H1 (cell line): ENCODE data around the gene MT1H. TPM values are rescaled to one million over a fixed set of nuclear protein-coding genes. Genes with fewer than 3 reads are reported as not detected.

Experiments used
- CTCF ChIA-PET: fragments of 300-600 bp; sonication (Branson Sonifier 250); formaldehyde crosslinking; loops from one replicate; lab custom pipeline; 2021; ENCODE audit not compliant: partially characterized antibody; lab: Charles Lee
- POLR2A ChIA-PET: fragments of 300-600 bp; sonication (Branson Sonifier 250); formaldehyde crosslinking; loops from one replicate; lab custom pipeline; 2021; ENCODE audit warnings: inconsistent platforms; ENCODE audit not compliant: partially characterized antibody; lab: Charles Lee
- DNase-seq, 2 experiments: peaks; one replicate each; pipeline versions ENCODE4 v3.0.0 to v3.0.0-alpha.2; 2010 to 2022; ENCODE audit warnings: low spot score in 2 of 2, low read depth in 1 of 2, mixed read lengths in 1 of 2
- FAIRE-seq: peaks from 2 replicates; lab custom pipeline; 2011; peaks lifted over from hg19 to GRCh38; lab: Jason Lieb, UNC
- H2AFZ ChIP-seq: 2 replicates; pipeline ENCODE4 v1.8.1; 2012; ENCODE audit warnings: low read length, inconsistent platforms
- H2AK5ac ChIP-seq: 2 replicates; pipeline ENCODE4 v1.6.1; 2013; ENCODE audit warnings: low read depth, low read length
- H2BK120ac ChIP-seq: replicated peaks from 2 replicates; pipeline ENCODE3; 2013; ENCODE audit warnings: low read depth, low read length, inconsistent platforms
- H2BK12ac ChIP-seq: 2 replicates; pipeline ENCODE4 v1.6.1; 2013; ENCODE audit warnings: low read depth, low read length
- H2BK15ac ChIP-seq: 2 replicates; pipeline ENCODE4 v1.6.1; 2013; ENCODE audit warnings: low read length
- H2BK20ac ChIP-seq: 2 replicates; pipeline ENCODE4 v1.6.1; 2013; ENCODE audit warnings: low read length
- H2BK5ac ChIP-seq: 2 replicates; pipeline ENCODE4 v1.6.1; 2013; ENCODE audit warnings: low read depth, low read length
- H3K14ac ChIP-seq: 2 replicates; pipeline ENCODE4 v1.6.1; 2013; ENCODE audit warnings: inconsistent platforms; ENCODE audit not compliant: insufficient read length
- H3K18ac ChIP-seq: 2 replicates; pipeline ENCODE4 v1.6.1; 2013; ENCODE audit warnings: low read length; ENCODE audit errors: extremely low read depth
- H3K23ac ChIP-seq: 2 replicates; pipeline ENCODE4 v1.6.1; 2013; ENCODE audit warnings: inconsistent platforms; ENCODE audit not compliant: insufficient read length
- H3K23me2 ChIP-seq: 2 replicates; pipeline ENCODE4 v1.6.1; 2013; ENCODE audit warnings: low read depth, low read length
- H3K27ac ChIP-seq: 2 replicates; pipeline ENCODE4 v1.6.1; 2011; ENCODE audit warnings: low read depth, low read length, inconsistent platforms
- H3K27me3 ChIP-seq, 4 experiments: replicated peaks in 1 of 4; 1 replicate in 1 of 4; 2 replicates in 3 of 4; pipeline versions ENCODE4 v1.6.1 to v1.8.1; 2011 to 2013; ENCODE audit warnings: low read length in 3 of 4, mild to moderate bottlenecking in 3 of 4, inconsistent platforms in 2 of 4, mixed read lengths in 2 of 4, moderate library complexity in 1 of 4; ENCODE audit not compliant: control insufficient read depth in 3 of 4, insufficient read depth in 3 of 4; ENCODE audit errors: extremely low read depth in 1 of 4
- H3K36me3 ChIP-seq, 4 experiments: 2 replicates each; pipeline versions ENCODE4 v1.6.1 to v1.8.1; 2011 to 2013; ENCODE audit warnings: mild to moderate bottlenecking in 4 of 4, low read length in 3 of 4, moderate library complexity in 2 of 4, control low read depth in 1 of 4, inconsistent platforms in 1 of 4; ENCODE audit not compliant: insufficient read depth in 4 of 4, control insufficient read depth in 2 of 4
- H3K4ac ChIP-seq: replicated peaks from 2 replicates; pipeline ENCODE3; 2013; ENCODE audit warnings: low read length, low read depth, mixed read lengths, inconsistent platforms; ENCODE audit not compliant: insufficient read length
- H3K4me1 ChIP-seq, 4 experiments: replicated peaks in 1 of 4; 1 replicate in 1 of 4; 2 replicates in 3 of 4; pipeline versions ENCODE4 v1.6.1 to v1.8.1; 2011 to 2013; ENCODE audit warnings: low read length in 3 of 4, inconsistent platforms in 2 of 4, mixed read lengths in 1 of 4; ENCODE audit not compliant: insufficient read depth in 4 of 4, control insufficient read depth in 3 of 4
- H3K4me2 ChIP-seq, 2 experiments: 2 replicates each; pipeline versions ENCODE4 v1.6.1 to v1.8.1; 2011 to 2013; ENCODE audit warnings: low read depth in 2 of 2, low read length in 2 of 2, control low read depth in 1 of 2, inconsistent platforms in 1 of 2, mild to moderate bottlenecking in 1 of 2; ENCODE audit not compliant: insufficient read depth in 1 of 2
- H3K4me3 ChIP-seq, 4 experiments: fragments of 200-600, 300-600 bp in 1 of 4; sonication (generic), shearing (Covaris generic), sonication (Bioruptor Twin) in 1 of 4; 2 replicates each; pipeline versions ENCODE4 v1.5.1 to v1.8.1; 2011 to 2016; ENCODE audit warnings: low read length in 4 of 4, low read depth in 3 of 4, control low read depth in 2 of 4, inconsistent platforms in 2 of 4, mild to moderate bottlenecking in 2 of 4, mixed read lengths in 1 of 4, moderate library complexity in 1 of 4; ENCODE audit not compliant: insufficient read depth in 2 of 4; ENCODE audit errors: extremely low read depth in 1 of 4
- H3K56ac ChIP-seq: replicated peaks from 2 replicates; pipeline ENCODE3; 2013; ENCODE audit warnings: low read depth, mild to moderate bottlenecking, mixed read lengths, low read length, inconsistent platforms; ENCODE audit not compliant: insufficient read length
- H3K79me1 ChIP-seq: 2 replicates; pipeline ENCODE4 v1.6.1; 2013; ENCODE audit warnings: low read depth, low read length, control low read depth
- H3K79me2 ChIP-seq, 2 experiments: 2 replicates each; pipeline versions ENCODE4 v1.6.1 to v1.8.1; 2012 to 2013; ENCODE audit warnings: low read length in 2 of 2, mild to moderate bottlenecking in 2 of 2, inconsistent platforms in 1 of 2; ENCODE audit not compliant: insufficient read depth in 2 of 2, control insufficient read depth in 1 of 2
- H3K9ac ChIP-seq, 4 experiments: replicated peaks in 1 of 4; 1 replicate in 1 of 4; 2 replicates in 3 of 4; pipeline versions ENCODE4 v1.6.1 to v1.8.1; 2011 to 2013; ENCODE audit warnings: low read depth in 3 of 4, low read length in 3 of 4, control low read depth in 2 of 4, mild to moderate bottlenecking in 2 of 4, moderate library complexity in 2 of 4, inconsistent platforms in 1 of 4; ENCODE audit errors: extremely low read depth in 1 of 4
- H3K9me3 ChIP-seq, 2 experiments: 2 replicates each; pipeline versions ENCODE4 v1.6.1 to v1.8.1; 2012 to 2013; ENCODE audit warnings: mild to moderate bottlenecking in 2 of 2, moderate library complexity in 2 of 2, control low read depth in 1 of 2, inconsistent platforms in 1 of 2, low read depth in 1 of 2, low read length in 1 of 2, mixed read lengths in 1 of 2; ENCODE audit not compliant: insufficient read depth in 2 of 2
- H4K20me1 ChIP-seq, 2 experiments: replicated peaks in 1 of 2; 2 replicates each; pipeline versions ENCODE3 to v1.8.1; 2011 to 2013; ENCODE audit warnings: inconsistent platforms in 2 of 2, low read length in 2 of 2, mild to moderate bottlenecking in 1 of 2; ENCODE audit not compliant: insufficient read depth in 2 of 2, control insufficient read depth in 1 of 2
- H4K5ac ChIP-seq: 2 replicates; pipeline ENCODE4 v1.6.1; 2013; ENCODE audit warnings: low read length, low read depth, mixed read lengths, inconsistent platforms; ENCODE audit not compliant: insufficient read length
- H4K8ac ChIP-seq: 2 replicates; pipeline ENCODE4 v1.8.0; 2013; ENCODE audit warnings: mild to moderate bottlenecking, moderate library complexity, low read length, inconsistent platforms; ENCODE audit not compliant: insufficient read depth; ENCODE audit errors: extremely low read depth
- H4K91ac ChIP-seq: replicated peaks from 2 replicates; pipeline ENCODE3; 2013; ENCODE audit warnings: low read length, mixed read lengths, inconsistent platforms; ENCODE audit not compliant: insufficient read length
- ATF2 ChIP-seq: IDR thresholded peaks from 2 replicates; pipeline ENCODE4 v1.6.1; 2012; ENCODE audit warnings: low read length, inconsistent platforms
- ATF3 ChIP-seq: IDR thresholded peaks from 2 replicates; pipeline ENCODE4 v1.6.1; 2011; ENCODE audit warnings: low read depth, mild to moderate bottlenecking, low read length; ENCODE audit not compliant: insufficient read depth
- BRCA1 ChIP-seq: IDR thresholded peaks from 2 replicates; pipeline ENCODE4 v1.6.1; 2012; ENCODE audit warnings: low read depth, low read length, improper control_type of control experiment
- CEBPB ChIP-seq: IDR thresholded peaks from 2 replicates; pipeline ENCODE4 v1.6.1; 2012; ENCODE audit warnings: low read depth, low read length
- CREB1 ChIP-seq: IDR thresholded peaks from 2 replicates; pipeline ENCODE4 v1.6.1; 2012; ENCODE audit warnings: inconsistent platforms
- EP300 ChIP-seq, 2 experiments: IDR thresholded peaks; 1 replicate in 1 of 2; 2 replicates in 1 of 2; pipeline ENCODE4 v1.6.1; 2011 to 2012; ENCODE audit warnings: low read depth in 2 of 2, low read length in 2 of 2, mild to moderate bottlenecking in 2 of 2, borderline replicate concordance in 1 of 2, inconsistent platforms in 1 of 2, moderate library complexity in 1 of 2
- FOSL1 ChIP-seq: IDR thresholded peaks from 2 replicates; pipeline ENCODE4 v1.6.1; 2011; ENCODE audit warnings: mild to moderate bottlenecking, low read depth, low read length, moderate library complexity; ENCODE audit not compliant: insufficient read depth
- HDAC6 ChIP-seq: IDR thresholded peaks from one replicate; pipeline ENCODE4 v1.7.1; 2012; ENCODE audit warnings: low read depth, mild to moderate bottlenecking, inconsistent platforms, low read length, moderate library complexity
- JUND ChIP-seq: IDR thresholded peaks from 2 replicates; pipeline ENCODE4 v1.6.1; 2011; ENCODE audit warnings: mild to moderate bottlenecking, improper control_type of control experiment, low read length
- NRF1 ChIP-seq: IDR thresholded peaks from 2 replicates; pipeline ENCODE4 v1.6.1; 2011; ENCODE audit warnings: mild to moderate bottlenecking, low read depth, low read length, improper control_type of control experiment
- SAP30 ChIP-seq: fragments of 300-600 bp; sonication (generic); IDR thresholded peaks from 2 replicates; pipeline ENCODE4 v1.7.1; 2012; ENCODE audit warnings: low read length, moderate library complexity, mild to moderate bottlenecking, inconsistent platforms; ENCODE audit not compliant: insufficient read depth, insufficient replicate concordance
- SIRT6 ChIP-seq: IDR thresholded peaks from one replicate; pipeline ENCODE4 v1.7.1; 2012; ENCODE audit warnings: low read length, inconsistent platforms
- SP1 ChIP-seq: IDR thresholded peaks from 2 replicates; pipeline ENCODE4 v1.6.1; 2011; ENCODE audit warnings: low read depth, low read length
- WGBS, 2 experiments: shearing (Covaris generic) in 1 of 2; methylation state at CpG; one replicate each; pipeline versions ENCODE4 v1.1.6 to v1.1.7; 2013 to 2015; ENCODE audit warnings: low lambda C conversion rate in 2 of 2, mixed read lengths in 2 of 2, inconsistent platforms in 1 of 2, low coverage in 1 of 2, missing lambda C conversion rate in 1 of 2; ENCODE audit not compliant: insufficient replicate concordance in 2 of 2, insufficient coverage in 1 of 2, insufficient read length in 1 of 2; ENCODE audit errors: extremely low coverage in 1 of 2, missing lambda C conversion rate in 1 of 2; 5-methylcytosine and 5-hydroxymethylcytosine counted together
- polyA plus RNA-seq, 7 experiments: library from polyadenylated mRNA; depleted of rRNA in 3 of 7; stranded (reverse) in 5 of 7; unstranded in 2 of 7; fragments of >200 nt in 5 of 7; fragments of 200-250 nt in 2 of 7; gene quantifications; 1 replicate in 5 of 7; 2 replicates in 1 of 7; 4 replicates in 1 of 7; pipeline versions ENCODE4 v1.2.1 to v1.2.3, GENCODE V29; 2011 to 2013; ENCODE audit warnings: missing spikeins in 2 of 7, mixed read lengths in 2 of 7
- total RNA-seq: library from RNA; stranded (reverse); fragmentation: NEBNext Ultra II Directional; extraction: Animal tissue kit (Norgen Biotek cat#: 25700); gene quantifications from 2 replicates; pipeline ENCODE4 v1.2.1, GENCODE V29; 2021

MT1H gene
- total and polyA plus RNA-seq, 2 of the 8 experiments (the other 6 are each of a cell fraction or from before 2014, with no cell fraction given) = 11.9 to 95.7 TPM

GRCh38 chr16:56691885-56692284, 22.3 kb downstream of the MT1H start:
- Histone ChIP-seq H3K23ac (no peak overlapping the region), H3K9me3 (no peaks in the 10 kb centered on the region), H3K56ac (no peak overlapping the region), H3K4me3 (no peak overlapping the region), H3K4me2 (no peak overlapping the region), H3K14ac (no peak overlapping the region), H3K27me3 (no peaks in the 10 kb centered on the region), H3K79me2 (no peaks in the 10 kb centered on the region), H2BK20ac (no peak overlapping the region), H2BK15ac (no peak overlapping the region), H3K36me3 (no peaks in the 10 kb centered on the region), H2BK5ac (no peak overlapping the region), H4K5ac (no peak overlapping the region), H2BK12ac (no peak overlapping the region), H3K4me1 (no peaks in the 10 kb centered on the region), H3K9ac (no peak overlapping the region), H4K20me1 (no peaks in the 10 kb centered on the region), H2AK5ac (no peak overlapping the region), H3K18ac (no peak overlapping the region), H4K8ac (no peak overlapping the region), H3K23me2 (no peaks in the 10 kb centered on the region), H3K4ac (no peak overlapping the region), H4K91ac (no peak overlapping the region), H3K79me1 (no peaks in the 10 kb centered on the region), H2BK120ac (no peak overlapping the region), H3K27ac (no peak overlapping the region), H2AFZ (no peak overlapping the region; the same call in 1 of the 2 replicates)
- CTCF ChIA-PET = interaction anchor here (0.6 to 3.8 kb wide), 3 partner anchors 10 to 98 kb away, joined by 3 to 24 read pairs (median 3); no protein-coding TSS in a partner anchor
- FAIRE-seq = no peak
- WGBS, 2 experiments = 71% methylated on average over 4 of the region's 4 CpGs; no CpG with 5 or more reads in 1 of the 2 experiments
- POLR2A ChIA-PET = interaction anchor here (2.7 to 3.2 kb wide), 2 partner anchors 9 to 15 kb away, joined by 10 to 12 read pairs; partner anchors contain the start of gene MT1X
- DNase-seq = no peak
- TF ChIP-seq EP300 (IDR thresholded peaks at IDR 0.05; ENCODE audit: borderline replicate concordance in 1 of 2, low read depth in 2 of 2, low read length in 2 of 2) (no peak), HDAC6 (no peak), JUND (no peak), BRCA1 (no peak), CEBPB (no peak), NRF1 (no peak), ATF3 (no peak), ATF2 (no peak), SP1 (no peak), FOSL1 (no peak), SAP30 (no peak), CREB1 (no peak), SIRT6 (no peak)
